Common myeloid progenitor, CD34-positive (primary cell): Measurements from ENCODE around the gene TJP2.

Source experiments
- CTCF ChIA-PET: fragments of 350-600 bp; sonication (Branson Sonifier 250); formaldehyde crosslinking; loops from one replicate; lab custom pipeline; 2021; ENCODE audit warnings: antibody characterized with exemption; lab: Charles Lee
- POLR2A ChIA-PET: fragments of 350-600 bp; sonication (Branson Sonifier 250); formaldehyde crosslinking; loops from one replicate; lab custom pipeline; 2021; ENCODE audit warnings: antibody characterized with exemption; lab: Charles Lee
- DNase-seq, 3 donors: peaks; one replicate each; pipeline versions ENCODE4 v3.0.0 to v3.0.0-alpha.2; 2013
- H3K27ac ChIP-seq, 2 experiments: 1 replicate in 1 of 2; 2 replicates in 1 of 2; pipeline ENCODE4 v1.7.0; 2013; ENCODE audit warnings: inconsistent platforms in 2 of 2, low read length in 2 of 2, mild to moderate bottlenecking in 2 of 2, low read depth in 1 of 2, moderate library complexity in 1 of 2; ENCODE audit not compliant: severe bottlenecking in 2 of 2, insufficient read depth in 1 of 2, poor library complexity in 1 of 2
- H3K27me3 ChIP-seq, 5 experiments: replicated peaks in 2 of 5; 1 replicate in 3 of 5; 2 replicates in 2 of 5; pipeline versions ENCODE4 v1.6.1 to v1.7.0; 2013; ENCODE audit warnings: low read length in 4 of 5, mild to moderate bottlenecking in 2 of 5, moderate library complexity in 2 of 5, inconsistent platforms in 1 of 5; ENCODE audit not compliant: insufficient read depth in 5 of 5, control insufficient read depth in 4 of 5
- H3K36me3 ChIP-seq, 4 experiments: 1 replicate in 2 of 4; 2 replicates in 2 of 4; pipeline versions ENCODE4 v1.6.1 to v1.7.0; 2013; ENCODE audit warnings: low read length in 3 of 4, control low read depth in 1 of 4, mild to moderate bottlenecking in 1 of 4; ENCODE audit not compliant: control insufficient read depth in 4 of 4, insufficient read depth in 4 of 4
- H3K4me1 ChIP-seq, 4 experiments: 1 replicate in 3 of 4; 2 replicates in 1 of 4; pipeline versions ENCODE4 v1.6.1 to v1.7.1; 2013; ENCODE audit warnings: low read length in 3 of 4, mild to moderate bottlenecking in 3 of 4, control low read depth in 1 of 4, inconsistent platforms in 1 of 4, moderate library complexity in 1 of 4; ENCODE audit not compliant: control insufficient read depth in 4 of 4, insufficient read depth in 4 of 4; ENCODE audit errors: control extremely low read depth in 1 of 4
- H3K4me3 ChIP-seq, 7 experiments: 1 replicate in 4 of 7; 2 replicates in 3 of 7; pipeline versions ENCODE4 v1.5.1 to v1.7.0; 2013; ENCODE audit warnings: mild to moderate bottlenecking in 7 of 7, low read length in 6 of 7, moderate library complexity in 6 of 7, inconsistent platforms in 2 of 7, low read depth in 2 of 7, control low read depth in 1 of 7; ENCODE audit not compliant: insufficient read depth in 4 of 7, control insufficient read depth in 1 of 7; ENCODE audit errors: extremely low read depth in 1 of 7
- H3K9me3 ChIP-seq, 5 experiments: 1 replicate in 4 of 5; 2 replicates in 1 of 5; pipeline versions ENCODE4 v1.6.1 to v1.7.1; 2013; ENCODE audit warnings: low read length in 4 of 5, mild to moderate bottlenecking in 2 of 5, inconsistent platforms in 1 of 5, low read depth in 1 of 5, moderate library complexity in 1 of 5; ENCODE audit not compliant: control insufficient read depth in 4 of 5, insufficient read depth in 2 of 5; ENCODE audit errors: control extremely low read depth in 1 of 5
- WGBS: methylation state at CpG from one replicate; pipeline ENCODE4 v1.1.5; 2013; ENCODE audit not compliant: insufficient coverage; 5-methylcytosine and 5-hydroxymethylcytosine counted together

The TJP2 gene

GRCh38 chr9:69147041-69147834, 26.8 kb upstream of the TJP2 start:
- CTCF ChIA-PET = interaction anchor here (0.9 to 3.6 kb wide), 7 partner anchors 8 to 93 kb away, joined by 3 to 25 read pairs (median 3); no protein-coding TSS in a partner anchor

GRCh38 chr9:69149321-69149807, 24.7 kb upstream of the TJP2 start:
- 5% methylated on average over 3 of the region's 7 CpGs for WGBS
- Histone ChIP-seq H3K27ac (no peak overlapping the region), H3K27me3 (no peaks in the 10 kb centered on the region), H3K9me3 (no peaks in the 10 kb centered on the region), H3K36me3 (peaks cover 0 to 3% (median 2%) of the 10 kb centered on the region in 4 experiments), H3K4me1 (peaks cover 2 to 9% (median 6%) of the 10 kb centered on the region in 4 experiments), H3K4me3 (peak overlapping the region in 2 of 7 experiments; percentile 16 to 59)
- DNase-seq = peak; percentile 36 to 64 (median 60)
- POLR2A ChIA-PET = no interaction called here
- CTCF ChIA-PET = interaction anchor here (0.6 to 3.6 kb wide), 11 partner anchors 9 to 95 kb away, joined by 3 to 25 read pairs (median 6); no protein-coding TSS in a partner anchor

More at GRCh38 chr9:69147041-69147834, 26.8 kb upstream of the TJP2 start:
- no peak overlapping the region for H3K4me3 ChIP-seq
- peaks cover 3 to 10% (median 7%) of the 10 kb centered on the region in 4 experiments for H3K4me1 ChIP-seq
- no peaks in the 10 kb centered on the region for H3K27me3 ChIP-seq
- peaks cover 0 to 2% (median under 1%) of the 10 kb centered on the region in 4 experiments for H3K36me3 ChIP-seq
- POLR2A ChIA-PET = no interaction called here
- 96% methylated on average over 8 of the region's 11 CpGs for WGBS
- DNase-seq = no peak
- H3K27ac ChIP-seq = no peak overlapping the region
- no peaks in the 10 kb centered on the region for H3K9me3 ChIP-seq

- CTCF ChIA-PET = interaction anchor here (0.6 to 1.5 kb wide), 3 partner anchors 17 to 98 kb away, joined by 3 to 4 read pairs (median 4); no protein-coding TSS in a partner anchor
- Histone ChIP-seq H3K27me3 (no peaks in the 10 kb centered on the region), H3K4me3 (no peak overlapping the region), H3K4me1 (peaks cover 2 to 9% (median 6%) of the 10 kb centered on the region in 4 experiments), H3K36me3 (peaks cover 0 to 3% (median 2%) of the 10 kb centered on the region in 4 experiments), H3K27ac (no peak overlapping the region), H3K9me3 (no peaks in the 10 kb centered on the region)
- no peak for DNase-seq
- 100% methylated on average over 1 of the region's 7 CpGs for WGBS
- POLR2A ChIA-PET = interaction anchor here (0.7 kb wide), 1 partner anchor 22 kb away, joined by 3 read pairs; no protein-coding TSS in a partner anchor
Measured at GRCh38 chr9:69151506-69151905, 22.6 kb upstream of the TJP2 start.

- Histone ChIP-seq H3K4me3 (no peak overlapping the region), H3K4me1 (peaks cover 2 to 9% (median 6%) of the 10 kb centered on the region in 4 experiments), H3K27ac (no peak overlapping the region), H3K36me3 (peaks cover 0 to 3% (median 2%) of the 10 kb centered on the region in 4 experiments), H3K27me3 (no peaks in the 10 kb centered on the region), H3K9me3 (no peaks in the 10 kb centered on the region)
- no peak for DNase-seq
- ChIA-PET POLR2A (no interaction called here), CTCF (interaction anchor here (0.5 to 2.3 kb wide), 7 partner anchors 17 to 452 kb away, joined by 3 to 7 read pairs (median 4); no protein-coding TSS in a partner anchor)
- WGBS = 94% methylated on average over 7 of the region's 9 CpGs
Measured at GRCh38 chr9:69153707-69154521, 20.2 kb upstream of the TJP2 start.

GRCh38 chr9:69155341-69156030, 18.6 kb upstream of the TJP2 start:
- no peaks in the 10 kb centered on the region for H3K27me3 ChIP-seq
- POLR2A ChIA-PET = no interaction called here

GRCh38 chr9:69157751-69158466, 16.2 kb upstream of the TJP2 start:
- WGBS = 87% methylated on average over 6 of the region's 8 CpGs
- ChIA-PET CTCF (interaction anchor here (0.6 to 3.7 kb wide), 19 partner anchors 8 to 75 kb away, joined by 3 to 23 read pairs (median 5); no protein-coding TSS in a partner anchor), POLR2A (no interaction called here)
- H3K9me3 ChIP-seq = no peaks in the 10 kb centered on the region
- no peaks in the 10 kb centered on the region for H3K27me3 ChIP-seq
- no peak overlapping the region for H3K27ac ChIP-seq
- H3K4me1 ChIP-seq = no peaks in the 10 kb centered on the region
- no peak overlapping the region for H3K4me3 ChIP-seq
- peaks cover 0 to 4% (median 1%) of the 10 kb centered on the region in 4 experiments for H3K36me3 ChIP-seq
- no peak for DNase-seq

More at GRCh38 chr9:69155341-69156030, 18.6 kb upstream of the TJP2 start:
- Histone ChIP-seq H3K9me3 (no peaks in the 10 kb centered on the region), H3K4me3 (no peak overlapping the region), H3K4me1 (no peaks in the 10 kb centered on the region), H3K36me3 (peaks cover 0 to 3% (median 2%) of the 10 kb centered on the region in 4 experiments), H3K27ac (no peak overlapping the region)
- WGBS = 100% methylated on average over 3 of the region's 8 CpGs
- DNase-seq = no peak
- CTCF ChIA-PET = interaction anchor here (0.5 to 2.3 kb wide), 6 partner anchors 8 to 38 kb away, joined by 3 to 6 read pairs (median 3); no protein-coding TSS in a partner anchor
